GM12801 (cell line): Measurements from ENCODE around the gene DAPP1.

Experiments
- TF ChIP-seq, protein P1 (sequence below): IDR thresholded peaks from one replicate; pipeline ENCODE4 v1.5.1; 2011; ENCODE audit warnings: control low read depth; ENCODE audit not compliant: insufficient read length; ENCODE audit errors: extremely low read depth

Gene DAPP1

DNA sequence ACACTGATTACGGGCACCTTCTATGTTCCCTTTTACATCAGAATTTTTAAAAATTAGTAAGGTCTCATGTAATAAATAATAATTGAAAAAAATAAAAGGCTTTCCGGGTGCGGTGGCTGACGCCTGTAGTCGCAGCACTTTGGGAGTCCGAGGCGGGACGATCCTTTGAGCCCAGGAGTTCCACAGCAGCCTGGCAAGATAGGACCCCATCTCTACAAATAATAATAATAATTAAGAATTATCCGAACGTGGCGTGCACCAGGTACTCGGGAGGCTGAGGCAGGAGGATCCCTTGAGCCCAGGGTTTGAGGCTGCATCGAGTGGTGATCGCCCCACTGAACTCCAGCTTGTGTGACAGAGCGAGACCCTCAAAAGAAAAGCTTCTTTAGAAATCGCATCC, 78.4 kb downstream of the DAPP1 start:
- TF ChIP-seq, protein P1, sequence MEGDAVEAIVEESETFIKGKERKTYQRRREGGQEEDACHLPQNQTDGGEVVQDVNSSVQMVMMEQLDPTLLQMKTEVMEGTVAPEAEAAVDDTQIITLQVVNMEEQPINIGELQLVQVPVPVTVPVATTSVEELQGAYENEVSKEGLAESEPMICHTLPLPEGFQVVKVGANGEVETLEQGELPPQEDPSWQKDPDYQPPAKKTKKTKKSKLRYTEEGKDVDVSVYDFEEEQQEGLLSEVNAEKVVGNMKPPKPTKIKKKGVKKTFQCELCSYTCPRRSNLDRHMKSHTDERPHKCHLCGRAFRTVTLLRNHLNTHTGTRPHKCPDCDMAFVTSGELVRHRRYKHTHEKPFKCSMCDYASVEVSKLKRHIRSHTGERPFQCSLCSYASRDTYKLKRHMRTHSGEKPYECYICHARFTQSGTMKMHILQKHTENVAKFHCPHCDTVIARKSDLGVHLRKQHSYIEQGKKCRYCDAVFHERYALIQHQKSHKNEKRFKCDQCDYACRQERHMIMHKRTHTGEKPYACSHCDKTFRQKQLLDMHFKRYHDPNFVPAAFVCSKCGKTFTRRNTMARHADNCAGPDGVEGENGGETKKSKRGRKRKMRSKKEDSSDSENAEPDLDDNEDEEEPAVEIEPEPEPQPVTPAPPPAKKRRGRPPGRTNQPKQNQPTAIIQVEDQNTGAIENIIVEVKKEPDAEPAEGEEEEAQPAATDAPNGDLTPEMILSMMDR = no peak

DNA sequence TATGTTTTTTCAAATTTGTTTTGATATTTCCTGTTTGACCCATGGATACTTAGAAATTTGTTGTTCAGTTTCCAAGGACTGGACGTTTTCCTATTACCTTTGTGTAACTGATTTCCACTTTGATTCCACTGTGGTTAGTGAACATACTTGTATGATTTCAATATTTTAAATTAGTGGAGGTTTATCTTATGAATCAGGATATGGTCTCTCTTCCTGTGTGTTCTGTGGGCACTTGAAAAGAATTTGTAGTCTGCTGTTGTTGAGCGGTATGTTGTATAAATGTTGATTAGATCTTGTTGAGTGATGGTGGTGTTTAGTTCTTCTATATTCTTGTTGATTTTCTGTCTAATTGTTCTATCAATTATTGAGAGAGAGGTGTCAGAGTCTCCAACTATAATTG, 98.8 kb downstream of the DAPP1 start:
- TF ChIP-seq, protein P1 = no peak

GRCh38 chr4:99917575-99917974, 100.9 kb downstream of the DAPP1 start:
- TF ChIP-seq, protein P1 = no peak

DNA sequence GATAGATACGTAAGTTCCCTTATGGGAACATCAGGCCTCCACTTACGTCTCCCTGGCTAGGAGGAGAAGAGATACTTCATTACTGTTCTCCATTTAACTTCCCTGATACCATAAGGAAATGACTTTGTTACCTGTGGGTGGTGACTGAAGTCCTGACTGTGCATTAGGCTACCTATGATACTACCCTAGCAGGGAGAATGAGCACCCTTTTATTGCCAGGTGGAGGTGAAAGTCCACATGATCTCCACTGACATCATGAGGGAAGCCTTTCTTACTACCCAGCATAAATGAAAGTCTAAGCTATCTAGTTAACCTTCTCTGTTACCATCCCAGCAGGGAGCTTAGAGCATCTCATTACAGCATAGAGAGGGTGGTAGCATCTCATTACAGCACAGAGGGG, 102.0 kb downstream of the DAPP1 start:
- TF ChIP-seq, protein P1 = no peak
